HG03521 (cell line): ENCODE results near the gene PBX4.

Source experiments
- ATAC-seq: cut with Tn5 transposase; IDR thresholded peaks from one replicate; pipeline ENCODE4 v1.9.1; 2021; ENCODE audit warnings: mild to moderate bottlenecking, moderate library complexity; ENCODE audit not compliant: unreplicated experiment

Gene PBX4

DNA sequence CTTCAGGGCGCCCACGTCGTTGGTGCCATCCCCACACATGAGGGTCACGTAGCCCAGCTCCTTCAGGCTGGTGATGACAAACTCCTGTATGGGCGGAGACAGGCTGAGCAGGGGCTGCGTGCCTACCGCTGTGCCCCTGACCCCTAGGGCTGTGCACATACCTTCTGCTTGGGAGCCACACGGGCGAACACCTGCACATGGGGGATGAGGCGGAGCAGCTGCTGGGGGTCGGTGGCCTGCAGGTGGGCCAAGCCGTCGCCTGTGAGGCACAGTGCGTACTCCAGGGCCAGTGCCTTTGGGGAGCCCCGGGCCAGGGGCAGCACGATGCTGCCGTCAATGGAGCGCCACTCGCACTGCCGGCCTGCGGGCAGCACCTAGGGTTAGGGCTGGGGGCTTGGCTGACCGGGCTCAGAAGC, 31.1 kb upstream of the PBX4 start:
- ATAC-seq, result no peak

DNA sequence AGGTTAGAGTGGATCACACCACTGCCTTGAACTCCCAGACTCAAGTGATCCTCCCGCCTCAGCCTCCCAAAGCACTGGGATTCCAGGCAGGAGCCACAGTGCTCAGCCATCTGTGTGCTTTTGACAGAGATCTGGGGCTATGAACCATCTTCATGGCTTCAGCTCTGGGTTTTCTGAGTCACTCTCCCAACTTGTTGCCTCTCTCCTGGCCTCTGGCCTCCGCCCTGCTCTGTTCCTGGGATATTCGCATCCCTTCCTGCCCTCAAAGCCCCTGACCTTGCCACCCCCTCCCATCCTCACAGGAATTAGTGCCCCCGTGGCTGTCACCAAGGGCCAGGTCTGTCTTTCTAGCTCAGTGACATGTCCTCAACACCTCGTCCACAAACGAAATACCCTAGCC, 30.7 kb upstream of the PBX4 start:
- ATAC-seq, result no peak

DNA sequence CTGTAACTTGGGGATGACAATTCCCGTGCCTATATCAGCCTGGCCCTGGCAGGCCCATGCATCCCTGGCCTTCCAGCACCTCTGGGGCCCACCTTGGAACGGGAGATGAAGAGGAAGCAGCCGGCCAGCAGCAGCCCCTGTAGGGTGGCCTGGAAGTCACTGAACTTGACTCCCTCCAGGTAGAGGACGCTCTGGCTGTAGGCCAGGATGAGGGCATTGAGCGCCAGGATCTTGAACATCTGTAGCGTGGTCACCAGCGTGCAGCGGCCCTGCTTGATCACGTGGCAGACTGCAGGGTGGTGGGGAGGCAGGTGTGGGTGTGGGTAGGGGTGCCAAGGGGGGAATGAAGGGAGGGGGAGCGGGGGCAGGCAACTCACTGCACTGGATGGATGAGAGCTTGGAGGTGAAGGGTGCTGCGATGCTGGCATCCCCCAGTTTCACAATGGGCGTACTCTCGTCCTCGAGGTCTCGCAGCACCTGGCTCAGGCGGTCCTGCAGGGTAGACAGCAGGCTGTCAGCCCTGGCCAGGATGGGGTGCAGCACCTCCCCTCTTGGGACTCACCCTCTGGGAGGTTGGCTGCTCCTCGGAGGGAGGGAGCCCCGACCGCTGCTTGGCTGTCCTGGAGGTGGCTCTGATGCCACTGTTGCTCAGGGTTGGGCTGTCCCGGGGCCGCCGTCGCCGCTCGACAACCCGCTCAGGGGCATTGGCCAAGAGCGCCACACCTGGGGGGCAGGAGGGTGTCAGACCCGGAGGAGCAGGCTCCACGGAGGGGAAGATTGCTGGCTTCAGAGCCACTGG, 28.7 kb upstream of the PBX4 start:
- no peak for ATAC-seq

DNA sequence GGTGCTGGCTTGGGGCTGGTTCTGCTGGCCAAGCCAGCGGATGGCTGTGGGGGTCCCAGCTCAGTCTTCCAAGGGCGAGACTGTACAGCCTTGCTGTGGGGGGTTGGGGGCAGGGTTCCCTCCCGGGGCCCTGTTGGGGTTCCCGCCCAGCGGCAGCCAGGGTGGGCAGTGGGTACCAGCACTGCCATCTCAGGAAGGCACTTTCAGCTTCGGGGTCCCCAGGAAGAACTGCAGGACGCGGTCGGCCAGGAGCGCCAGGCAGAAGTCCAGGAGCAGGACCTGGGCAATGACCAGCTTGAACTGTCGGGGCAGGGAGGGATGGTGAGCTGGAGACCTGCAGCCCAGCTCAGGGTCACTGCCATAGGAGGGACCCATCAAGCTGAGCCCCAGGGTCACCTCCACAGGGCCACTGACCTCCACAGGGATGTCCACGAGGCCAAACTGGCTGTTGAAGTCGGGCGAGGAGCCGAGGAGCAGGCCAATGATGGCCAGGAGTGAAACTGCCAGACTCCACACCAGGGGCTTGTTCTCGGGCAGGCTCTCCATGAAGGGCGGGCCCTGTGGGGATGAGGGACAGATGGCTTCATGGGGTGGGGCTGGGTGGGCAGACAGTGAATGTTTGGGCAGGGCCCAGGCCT, 26.9 kb upstream of the PBX4 start:
- ATAC-seq, result no peak

DNA sequence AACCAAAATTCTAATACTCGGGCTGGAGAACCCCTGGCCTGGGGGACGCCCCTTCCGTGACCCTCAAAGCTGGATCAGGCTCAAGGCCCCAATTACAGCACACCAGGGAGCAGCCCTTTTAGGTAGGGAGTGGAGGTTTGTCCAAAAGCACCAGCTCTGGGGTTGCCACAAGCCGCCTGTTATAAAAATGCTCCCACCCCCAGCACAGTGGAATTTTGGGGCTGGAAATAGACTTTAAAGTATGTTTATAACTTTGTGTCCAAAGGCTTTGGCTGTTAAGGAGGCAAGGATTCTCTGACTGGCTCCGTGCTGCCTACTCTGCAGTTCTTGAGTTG, 25.5 kb upstream of the PBX4 start:
- ATAC-seq, result no peak

DNA sequence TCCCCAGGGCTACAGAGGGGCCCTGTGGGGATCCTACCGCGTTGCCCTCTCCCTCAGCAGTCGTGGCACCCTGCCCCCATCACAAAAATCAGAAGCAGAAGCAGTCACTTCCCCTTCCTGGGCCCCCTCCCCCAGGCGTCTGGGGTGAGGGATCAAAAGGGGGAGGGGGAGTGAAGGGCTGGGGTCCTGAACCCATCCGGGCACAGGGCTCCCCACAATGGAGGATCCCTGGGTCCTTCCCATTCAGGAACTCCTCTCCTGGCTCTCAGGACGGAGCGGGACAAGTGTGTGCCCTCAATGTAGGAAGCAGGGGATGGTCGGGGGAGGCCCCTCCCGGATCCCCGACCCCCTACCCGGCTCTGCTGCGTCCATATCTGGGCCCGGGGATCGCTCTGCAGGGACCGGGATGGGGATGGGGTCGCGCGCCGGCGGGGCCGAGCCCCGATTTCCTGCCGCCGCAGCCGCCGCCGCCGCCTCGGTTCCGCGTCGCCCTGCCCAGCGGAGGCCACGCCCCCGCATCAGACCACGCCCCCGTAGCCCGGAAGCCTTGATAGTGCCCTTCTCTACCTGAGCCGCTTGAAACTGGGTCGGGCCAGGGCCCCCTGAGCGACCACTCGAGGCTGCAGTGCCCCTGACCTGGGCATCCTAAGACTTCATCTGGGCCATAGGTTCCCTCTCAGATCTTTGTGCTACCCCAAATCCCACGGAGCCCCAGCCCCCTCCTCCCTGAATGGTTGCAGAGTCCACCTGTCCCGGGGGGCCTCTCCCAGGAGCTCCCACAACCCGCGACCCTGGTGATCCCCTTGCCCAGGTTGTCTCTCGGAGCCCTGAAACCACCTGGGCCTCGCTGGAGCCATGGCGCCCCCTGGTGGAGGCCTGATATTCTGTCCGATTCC, 24.9 kb upstream of the PBX4 start, which contains the start of gene GMIP:
Gene GMIP (minus strand): TSS at position 500 of the 896 bp plus-strand sequence. CDS start 128 bp downstream, at position 372.
- peak; percentile 62 for ATAC-seq

DNA sequence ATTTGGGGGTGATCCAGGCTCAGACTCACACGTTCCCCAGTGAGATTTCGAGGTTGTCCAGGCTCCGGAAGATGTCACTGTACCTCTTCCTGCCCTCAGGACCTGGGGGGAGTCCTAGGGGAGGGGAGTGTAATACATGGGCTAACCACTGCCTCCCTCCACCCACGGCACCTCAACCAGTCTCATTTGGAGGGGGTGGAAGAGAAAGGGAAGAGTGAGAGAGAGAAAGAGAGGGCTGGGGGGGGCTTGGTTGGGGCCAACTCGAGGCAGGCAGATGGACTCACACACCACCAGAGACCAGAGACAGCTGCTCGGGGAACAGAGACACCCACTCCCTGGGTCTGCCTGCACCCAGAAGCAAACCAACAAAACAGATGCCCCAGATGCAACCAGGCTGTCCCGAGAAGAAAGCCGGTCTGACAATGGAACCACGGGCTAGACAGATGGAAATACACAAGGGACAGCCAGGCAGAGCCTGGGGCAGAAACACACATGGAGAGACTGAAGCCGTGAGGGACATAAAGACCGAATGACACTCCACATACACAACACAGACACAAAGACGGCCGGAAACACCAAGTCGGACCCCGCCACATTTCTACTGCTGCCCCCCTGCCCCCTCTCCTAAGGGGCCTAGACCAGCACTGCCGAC, 24.1 kb upstream of the PBX4 start:
- ATAC-seq, result peak; percentile 10

DNA sequence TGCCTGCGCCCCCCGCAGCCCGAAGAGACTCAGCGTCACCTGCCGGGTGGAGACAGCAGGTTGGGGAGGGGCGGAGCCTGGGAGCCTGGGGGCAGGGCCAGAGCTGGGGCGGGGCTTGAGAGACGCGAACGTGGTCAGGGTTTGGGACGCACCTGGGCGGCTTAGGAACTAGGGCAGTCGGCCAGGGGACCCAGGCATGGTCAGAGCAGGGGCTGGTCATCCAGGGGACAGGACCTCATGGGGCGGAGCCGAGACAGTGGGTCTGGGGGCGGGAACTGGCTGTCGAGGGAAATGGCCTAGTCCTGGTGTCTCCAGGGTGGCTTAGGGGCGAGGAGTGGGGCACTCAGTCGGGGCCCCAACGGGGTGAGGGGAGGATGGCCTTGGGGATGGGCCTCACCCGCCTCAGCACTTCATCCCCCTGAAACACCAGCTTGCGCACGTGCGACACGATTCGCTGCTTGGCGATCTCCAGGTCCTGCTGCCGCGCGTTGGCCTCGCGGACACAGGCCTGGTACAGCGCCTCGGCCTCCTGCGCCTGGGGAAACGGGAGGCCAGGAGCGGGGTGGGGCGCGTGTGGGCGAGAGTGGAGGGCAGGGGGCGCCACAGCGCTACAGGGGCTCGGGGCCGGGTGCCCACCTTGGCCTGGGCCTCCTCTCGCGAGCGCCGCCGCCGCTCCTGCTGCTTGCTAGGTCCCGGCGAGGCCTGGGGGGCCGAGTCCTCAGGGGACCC, 19.2 kb upstream of the PBX4 start:
- ATAC-seq, result no peak

DNA sequence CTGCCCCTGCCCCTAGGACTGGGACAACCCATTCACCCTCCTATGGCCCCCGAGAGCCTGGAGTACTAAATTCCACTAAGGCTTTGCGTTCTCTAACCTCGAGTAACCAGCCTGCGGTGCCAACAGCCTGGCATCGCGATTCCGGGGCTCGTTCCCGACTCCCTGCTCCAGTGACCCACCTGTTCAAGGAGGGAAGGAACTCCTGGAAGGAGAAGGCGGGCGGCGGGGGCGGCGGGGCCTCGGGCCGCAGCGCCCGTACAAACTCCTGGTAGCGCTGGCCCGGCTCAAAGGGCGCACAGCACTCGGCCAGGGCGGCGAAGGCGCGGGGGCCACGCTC, 18.7 kb upstream of the PBX4 start:
- no peak for ATAC-seq

DNA sequence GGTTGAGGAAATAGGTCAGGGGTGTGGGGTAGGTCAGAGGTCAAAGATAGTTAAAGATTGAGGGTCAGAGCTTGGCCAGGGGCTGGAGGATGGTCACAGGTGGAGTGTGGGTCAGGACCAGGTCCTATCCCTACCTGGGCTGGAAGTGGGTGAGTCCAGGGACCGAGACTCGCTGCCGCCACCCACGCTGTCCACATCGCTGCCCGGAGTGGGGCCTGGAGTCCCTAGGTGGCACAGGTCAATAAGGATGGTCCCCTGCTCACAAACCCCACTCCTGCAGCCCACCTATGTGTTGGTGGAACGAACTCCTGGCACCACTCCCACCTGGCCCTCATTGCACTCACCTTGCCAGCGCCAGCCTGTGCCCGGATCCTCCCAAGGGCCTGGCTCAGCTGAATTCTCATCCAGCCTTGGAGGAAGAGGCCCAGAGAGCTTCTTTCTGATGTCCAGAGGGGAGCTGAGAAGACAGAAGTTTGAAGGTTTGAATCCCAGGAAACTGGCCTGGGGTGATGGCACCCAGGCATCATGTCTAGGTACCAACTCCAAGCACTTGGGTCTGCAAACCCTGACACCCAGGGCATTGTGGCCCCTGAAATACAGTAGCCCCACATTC, 18.2 kb upstream of the PBX4 start:
- ATAC-seq, result no peak

DNA sequence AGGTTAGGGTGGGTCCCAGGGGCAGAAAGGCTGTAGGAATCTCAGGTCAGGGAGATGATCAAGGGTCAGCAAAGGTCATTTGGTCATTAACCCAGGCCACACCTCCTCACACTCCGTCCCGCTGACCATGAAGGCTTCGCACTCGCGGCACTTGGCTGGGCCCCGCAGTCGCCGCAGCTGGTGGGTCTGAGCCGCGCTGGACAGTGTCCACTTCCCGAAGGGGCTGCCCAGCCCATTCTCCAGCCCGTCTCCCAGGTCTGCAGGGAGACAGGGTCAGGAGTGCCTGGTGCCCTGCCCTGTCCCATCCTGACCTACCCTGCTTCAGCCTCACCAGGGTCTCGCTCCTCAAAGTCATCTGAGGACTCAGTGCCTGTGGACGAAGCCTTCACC, 16.8 kb upstream of the PBX4 start:
- no peak for ATAC-seq

DNA sequence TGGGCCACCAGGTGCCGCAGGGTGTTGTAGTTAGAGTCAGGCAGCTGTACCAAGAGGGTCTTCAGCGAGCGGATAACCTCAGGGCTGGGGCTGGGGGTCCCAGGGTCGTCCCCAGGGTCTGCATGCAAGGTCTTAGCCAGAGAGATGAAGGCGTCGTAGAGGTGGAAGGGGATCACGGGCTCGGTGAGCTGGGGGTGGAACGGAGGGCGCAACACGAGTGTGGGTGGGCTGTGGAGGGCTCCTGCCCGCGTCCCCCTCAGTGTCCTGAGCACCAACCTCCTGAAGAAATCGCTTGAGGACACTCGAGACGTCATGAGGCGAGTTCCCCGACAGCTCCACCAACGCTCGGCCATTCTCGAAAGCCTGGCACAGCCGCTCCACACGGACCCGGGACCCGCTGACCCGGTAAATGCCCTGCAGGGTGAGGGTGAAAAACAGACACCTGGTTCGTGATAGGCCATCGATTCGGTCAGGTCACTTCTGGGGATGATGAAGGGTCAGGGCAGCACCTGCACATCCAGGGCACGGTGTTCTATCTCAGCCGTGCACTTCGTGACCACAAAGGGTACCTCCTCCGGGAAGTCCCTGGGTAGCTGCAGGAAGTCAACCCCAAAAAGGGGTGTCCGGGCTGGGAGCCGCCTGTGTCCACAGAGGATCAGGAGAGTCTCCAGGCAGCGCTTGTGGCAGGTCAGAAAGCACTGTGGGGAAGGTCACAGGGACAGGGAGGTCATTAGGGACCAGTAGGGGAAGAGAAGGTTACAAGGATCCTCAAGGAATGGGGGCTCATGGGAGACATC, 16.2 kb upstream of the PBX4 start:
- ATAC-seq, result no peak

DNA sequence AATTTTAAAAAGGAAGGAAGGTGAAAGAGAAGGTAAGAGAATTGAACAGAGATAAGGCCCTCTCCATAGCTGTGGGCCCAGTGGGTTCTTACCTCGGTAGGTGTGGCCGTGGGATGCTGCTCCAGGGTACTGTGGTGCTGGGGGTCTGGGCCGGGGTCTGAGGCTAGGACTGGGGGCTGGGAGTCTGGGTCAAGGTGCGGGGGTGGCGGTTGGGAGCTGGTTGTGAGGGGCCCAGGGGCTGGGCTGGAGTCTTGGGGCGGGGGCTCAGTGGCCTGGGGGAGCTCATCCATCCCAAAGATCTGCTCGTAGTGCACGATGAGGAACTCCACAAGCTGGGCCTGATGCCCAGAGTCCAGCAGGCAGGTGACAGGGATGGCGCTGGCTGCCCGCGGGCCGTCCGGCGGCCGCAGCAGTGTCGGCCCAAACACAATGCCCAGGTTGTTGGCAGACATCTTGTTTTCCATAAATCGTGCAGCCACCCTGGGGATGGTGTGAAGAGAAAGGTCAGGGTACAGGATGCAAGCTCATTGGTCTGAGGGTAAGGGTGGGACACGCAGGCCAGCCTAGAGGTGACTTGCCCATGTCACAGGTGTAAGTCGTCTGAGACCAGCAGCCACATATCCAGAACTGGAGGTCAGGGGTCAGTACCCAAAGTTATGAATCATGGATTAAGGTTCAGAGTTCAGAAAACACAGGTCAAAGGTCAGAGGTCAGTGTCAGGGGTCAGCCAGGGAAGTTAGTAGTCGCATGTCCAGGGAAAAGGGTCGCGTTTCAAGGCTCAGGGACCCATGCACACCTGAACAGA, 15.4 kb upstream of the PBX4 start:
- ATAC-seq, result no peak

DNA sequence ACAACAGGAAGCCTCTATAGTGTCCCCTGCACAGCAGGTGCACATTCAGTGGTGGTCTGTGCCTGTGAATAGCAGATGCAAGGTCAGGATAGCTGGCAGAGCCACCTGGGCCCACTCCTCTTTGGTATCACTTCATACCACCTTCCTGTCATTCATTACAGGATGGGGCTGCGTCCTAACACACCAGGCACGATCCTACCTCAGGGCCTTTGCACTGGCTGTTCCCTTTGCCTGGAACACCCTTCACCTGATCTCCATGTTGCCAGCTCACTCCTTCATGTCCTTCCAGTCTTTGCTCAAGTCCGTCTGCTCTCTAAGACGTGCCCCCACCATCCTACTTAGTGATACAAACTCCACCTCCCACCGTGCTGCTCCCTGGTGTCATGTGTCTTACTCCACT, 14.2 kb upstream of the PBX4 start:
- no peak for ATAC-seq

DNA sequence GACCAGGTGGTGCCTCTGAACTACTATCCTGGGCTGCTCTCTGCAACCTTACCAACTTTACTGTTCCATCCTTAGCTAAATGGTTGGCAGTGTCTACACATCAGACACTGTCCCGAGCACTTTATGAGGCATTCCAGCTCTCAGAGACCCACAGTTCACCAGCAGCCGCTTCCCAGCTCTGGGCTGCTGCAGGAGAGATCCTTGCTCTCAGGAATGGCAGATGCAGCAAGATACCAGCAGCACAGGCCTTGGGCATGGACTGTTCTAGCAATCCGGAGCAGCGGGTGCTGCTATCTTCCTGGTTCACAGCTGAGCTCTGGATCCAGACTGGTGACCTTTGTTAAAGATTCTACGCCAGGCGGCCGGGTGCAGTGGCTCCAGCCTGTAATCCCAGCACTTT, 12.9 kb upstream of the PBX4 start:
- ATAC-seq, result no peak

DNA sequence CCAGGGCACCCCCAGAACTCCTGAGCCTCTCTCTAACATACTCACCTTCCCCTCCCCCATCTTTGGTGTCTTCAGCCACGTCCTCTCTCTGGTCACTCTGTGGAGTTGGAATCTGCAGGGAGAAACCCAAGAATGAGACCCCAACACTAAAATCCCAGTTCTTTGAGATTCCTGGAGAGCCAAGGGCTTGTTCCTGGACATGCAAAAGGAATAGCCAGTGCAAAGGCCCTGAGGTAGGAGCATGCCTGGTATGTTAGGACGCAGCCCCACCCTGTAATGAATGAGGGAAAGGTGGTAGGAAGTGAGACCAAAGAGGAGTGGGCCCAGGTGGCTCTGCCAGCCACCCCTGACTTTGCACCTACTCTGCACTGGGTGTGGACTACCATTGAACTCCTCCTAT, 11.9 kb upstream of the PBX4 start:
- no peak for ATAC-seq

DNA sequence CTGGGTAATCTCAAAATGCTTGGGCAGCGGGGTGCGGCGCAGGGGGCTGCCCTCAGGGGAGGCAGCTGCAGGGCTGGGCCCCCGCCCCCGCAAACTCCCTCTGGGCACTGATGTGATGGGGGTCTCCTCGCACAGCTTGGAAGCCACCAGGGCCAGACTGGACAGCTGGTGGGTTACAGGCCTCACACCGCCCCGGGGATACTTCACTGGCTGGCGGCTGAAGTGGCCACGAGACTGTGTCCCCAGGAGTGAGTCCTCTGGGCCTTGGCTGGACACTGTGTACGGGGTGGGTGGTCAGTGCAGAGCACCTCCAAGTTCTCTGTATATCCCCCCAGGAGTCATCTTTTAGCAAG, 11.6 kb upstream of the PBX4 start:
- no peak for ATAC-seq

DNA sequence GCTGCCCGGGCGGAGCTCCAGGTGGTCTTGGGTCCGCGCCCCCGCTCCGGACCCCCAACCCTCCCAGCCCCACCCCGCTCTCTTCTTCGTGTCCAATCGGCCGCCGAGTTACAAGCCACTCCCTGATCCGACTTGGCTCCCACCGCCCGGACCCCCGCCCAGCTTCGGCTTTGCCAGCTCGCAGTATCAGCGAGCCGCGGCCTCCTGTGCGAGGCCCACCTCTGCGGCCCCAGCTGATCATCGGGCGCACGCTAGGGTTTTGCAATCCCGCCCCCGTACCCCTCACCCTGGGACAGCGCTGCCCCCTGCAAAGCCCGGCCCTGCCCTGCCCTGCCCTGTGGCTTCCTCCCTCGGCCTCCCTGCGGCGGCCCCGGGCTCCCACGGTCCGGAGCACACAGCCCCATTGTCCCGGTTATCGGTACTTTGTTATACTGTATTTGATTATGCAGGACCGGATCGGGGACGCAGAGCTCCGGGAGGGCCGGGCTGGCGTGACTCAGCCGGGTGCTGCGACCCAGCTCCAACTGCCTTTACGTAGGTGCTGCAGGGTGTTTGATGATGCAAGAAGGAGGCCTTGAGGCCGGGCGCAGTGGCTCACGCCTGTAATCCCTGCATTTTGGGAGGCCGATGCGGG, 10.1 kb upstream of the PBX4 start:
- ATAC-seq, result peak; percentile 16
